GM12878 (cell line): ENCODE results near the gene RAD9A. TPM values are rescaled to one million over a fixed set of nuclear protein-coding genes. Genes with fewer than 3 reads are reported as not detected.

Experiments used
- BCLAF1 ChIP-seq: fragments of 450-650 bp; IDR thresholded peaks from 2 replicates; pipeline ENCODE4 v1.6.1; 2017; ENCODE audit warnings: antibody characterized with exemption, mild to moderate bottlenecking, moderate library complexity
- CBFB ChIP-seq: IDR thresholded peaks from 2 replicates; pipeline ENCODE4 v1.6.1; 2016; ENCODE audit warnings: antibody characterized with exemption, low read depth
- CEBPB ChIP-seq, 2 experiments: fragments of 150-350 bp in 1 of 2; IDR thresholded peaks; 2 replicates each; pipeline ENCODE4 v1.6.1; 2012 to 2014; ENCODE audit warnings: low read depth in 2 of 2, low read length in 2 of 2, borderline replicate concordance in 1 of 2, inconsistent platforms in 1 of 2
- CHD2 ChIP-seq: IDR thresholded peaks from 2 replicates; pipeline ENCODE4 v1.6.1; 2011; ENCODE audit warnings: low read depth, low read length, improper control_type of control experiment, borderline replicate concordance
- CHD4 ChIP-seq: fragments of 200-600 bp; sonication (generic); IDR thresholded peaks from 2 replicates; pipeline ENCODE4 v1.6.1; 2016; ENCODE audit warnings: mild to moderate bottlenecking
- CREB1 ChIP-seq: IDR thresholded peaks from 2 replicates; pipeline ENCODE4 v1.6.1; 2012; ENCODE audit warnings: low read depth, mild to moderate bottlenecking, inconsistent platforms
- ELK1 ChIP-seq: IDR thresholded peaks from 2 replicates; pipeline ENCODE4 v1.6.1; 2012; ENCODE audit warnings: low read depth, low read length, improper control_type of control experiment
- EZH2 ChIP-seq: IDR thresholded peaks from 2 replicates; pipeline ENCODE4 v1.6.1; 2012; ENCODE audit warnings: low read depth, mild to moderate bottlenecking, control low read depth, inconsistent platforms, low read length, borderline replicate concordance; ENCODE audit not compliant: control insufficient read depth
- GABPA ChIP-seq: IDR thresholded peaks from 2 replicates; pipeline ENCODE4 v1.6.1; 2014; ENCODE audit warnings: antibody characterized with exemption, low read depth, mild to moderate bottlenecking, inconsistent platforms
- IRF5 ChIP-seq: fragments of 450-650 bp; IDR thresholded peaks from 2 replicates; pipeline ENCODE4 v1.6.1; 2017; ENCODE audit warnings: borderline replicate concordance
- MTA2 ChIP-seq: fragments of 450-650 bp; IDR thresholded peaks from 2 replicates; pipeline ENCODE4 v1.6.1; 2016; ENCODE audit warnings: low read depth, mild to moderate bottlenecking, moderate library complexity
- MYC ChIP-seq: IDR thresholded peaks from 2 replicates; pipeline ENCODE4 v1.6.1; 2011; ENCODE audit warnings: mild to moderate bottlenecking, low read length, moderate library complexity, inconsistent platforms; ENCODE audit not compliant: insufficient read depth, insufficient replicate concordance, insufficient read length, severe bottlenecking
- NFYA ChIP-seq: IDR thresholded peaks from 2 replicates; pipeline ENCODE4 v1.6.1; 2011; ENCODE audit warnings: low read depth, mild to moderate bottlenecking, low read length, improper control_type of control experiment, borderline replicate concordance
- SPI1 ChIP-seq: IDR thresholded peaks from 2 replicates; pipeline ENCODE4 v1.6.1; 2011; ENCODE audit warnings: low read depth, mild to moderate bottlenecking, low read length, moderate library complexity, borderline replicate concordance; ENCODE audit not compliant: insufficient read depth
- YY1 ChIP-seq: IDR thresholded peaks from 2 replicates; pipeline ENCODE4 v1.6.1; 2011; ENCODE audit warnings: low read depth, mild to moderate bottlenecking, low read length
- ZNF687 ChIP-seq: fragments of 450-650 bp; IDR thresholded peaks from 2 replicates; pipeline ENCODE4 v1.6.1; 2017; ENCODE audit warnings: mild to moderate bottlenecking, moderate library complexity
- polyA plus RNA-seq, 11 experiments: library from polyadenylated mRNA; depleted of rRNA in 4 of 11; unstranded in 6 of 11; stranded (reverse) in 5 of 11; fragments of >200 nt; fragmentation: Nextera tagmentation in 4 of 11; fragmentation: Illumina TruSeq in 1 of 11; extraction: Ambion mirVana in 4 of 11; extraction: Trizol in 1 of 11; gene quantifications; 1 replicate in 1 of 11; 2 replicates in 10 of 11; pipeline versions ENCODE4 v1.2.1 to v1.2.3, GENCODE V29; 2011 to 2016; ENCODE audit warnings: inconsistent platforms in 2 of 11, missing spikeins in 2 of 11, low read depth in 1 of 11
- total RNA-seq, 4 experiments: library from RNA; depleted of rRNA in 3 of 4; stranded (reverse); fragments of >200 nt in 3 of 4; fragmentation: Illumina TruSeq in 1 of 4; extraction: Trizol in 1 of 4; gene quantifications; 2 replicates each; pipeline versions ENCODE4 v1.2.1 to v1.2.3, GENCODE V29; 2013 to 2021
- TF ChIP-seq, protein P1 (sequence below): fragments of 450-650 bp; formaldehyde crosslinking; IDR thresholded peaks from 2 replicates; pipeline ENCODE4 v1.4.0; 2020; ENCODE audit warnings: mild to moderate bottlenecking, moderate library complexity

RAD9A gene
- total and polyA plus RNA-seq, 10 of the 15 experiments (the other 5 are each of a cell fraction or from before 2014, with no cell fraction given) = 1.1 to 36.2 (median 19.8) TPM

GRCh38 chr11:67368621-67369020, 23.2 kb upstream of the RAD9A start (continued):
- TF ChIP-seq, protein P1, sequence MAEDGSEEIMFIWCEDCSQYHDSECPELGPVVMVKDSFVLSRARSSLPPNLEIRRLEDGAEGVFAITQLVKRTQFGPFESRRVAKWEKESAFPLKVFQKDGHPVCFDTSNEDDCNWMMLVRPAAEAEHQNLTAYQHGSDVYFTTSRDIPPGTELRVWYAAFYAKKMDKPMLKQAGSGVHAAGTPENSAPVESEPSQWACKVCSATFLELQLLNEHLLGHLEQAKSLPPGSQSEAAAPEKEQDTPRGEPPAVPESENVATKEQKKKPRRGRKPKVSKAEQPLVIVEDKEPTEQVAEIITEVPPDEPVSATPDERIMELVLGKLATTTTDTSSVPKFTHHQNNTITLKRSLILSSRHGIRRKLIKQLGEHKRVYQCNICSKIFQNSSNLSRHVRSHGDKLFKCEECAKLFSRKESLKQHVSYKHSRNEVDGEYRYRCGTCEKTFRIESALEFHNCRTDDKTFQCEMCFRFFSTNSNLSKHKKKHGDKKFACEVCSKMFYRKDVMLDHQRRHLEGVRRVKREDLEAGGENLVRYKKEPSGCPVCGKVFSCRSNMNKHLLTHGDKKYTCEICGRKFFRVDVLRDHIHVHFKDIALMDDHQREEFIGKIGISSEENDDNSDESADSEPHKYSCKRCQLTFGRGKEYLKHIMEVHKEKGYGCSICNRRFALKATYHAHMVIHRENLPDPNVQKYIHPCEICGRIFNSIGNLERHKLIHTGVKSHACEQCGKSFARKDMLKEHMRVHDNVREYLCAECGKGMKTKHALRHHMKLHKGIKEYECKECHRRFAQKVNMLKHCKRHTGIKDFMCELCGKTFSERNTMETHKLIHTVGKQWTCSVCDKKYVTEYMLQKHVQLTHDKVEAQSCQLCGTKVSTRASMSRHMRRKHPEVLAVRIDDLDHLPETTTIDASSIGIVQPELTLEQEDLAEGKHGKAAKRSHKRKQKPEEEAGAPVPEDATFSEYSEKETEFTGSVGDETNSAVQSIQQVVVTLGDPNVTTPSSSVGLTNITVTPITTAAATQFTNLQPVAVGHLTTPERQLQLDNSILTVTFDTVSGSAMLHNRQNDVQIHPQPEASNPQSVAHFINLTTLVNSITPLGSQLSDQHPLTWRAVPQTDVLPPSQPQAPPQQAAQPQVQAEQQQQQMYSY (CRISPR knock-in tag) = no peak
- no peak for TF ChIP-seq NFYA
- TF ChIP-seq YY1 = no peak
- no peak for TF ChIP-seq BCLAF1
- no peak for TF ChIP-seq EZH2
- no peak for TF ChIP-seq ELK1
- TF ChIP-seq CHD4 = no peak
- TF ChIP-seq GABPA = no peak
- no peak for TF ChIP-seq SPI1
- no peak for TF ChIP-seq CEBPB (IDR thresholded peaks at IDR 0.05; ENCODE audit: borderline replicate concordance in 1 of 2, low read depth in 2 of 2, low read length in 2 of 2)
- peak; percentile 69; the same call in 1 of the 2 replicates for TF ChIP-seq MTA2
- TF ChIP-seq CHD2 = no peak
- TF ChIP-seq CBFB = no peak
- TF ChIP-seq IRF5 = no peak; the same call in 1 of the 2 replicates
- TF ChIP-seq CREB1 = 0 out of 2 replicates have a peak, but pooled peaks have one; percentile 27
- no peak for TF ChIP-seq MYC
- no peak for TF ChIP-seq ZNF687
